RWPE2 (cell line): Measurements from ENCODE around the gene ZNF469.

ENCODE experiments used
- ATAC-seq: fragments of 200-7000 bp; cut with Tn5 transposase; 3 replicates; pipeline ENCODE4 v1.9.1; 2021; ENCODE audit warnings: low read depth
- DNase-seq: peaks from one replicate; pipeline ENCODE4 v3.0.0-alpha.2; 2020; ENCODE audit warnings: low spot score
- H3K27ac ChIP-seq: fragments of 450-650 bp; 2 replicates; pipeline ENCODE4 v1.5.1; 2017; ENCODE audit warnings: mild to moderate bottlenecking; ENCODE audit not compliant: poor library complexity, severe bottlenecking
- H3K27me3 ChIP-seq: fragments of 250-450 bp; sonication (Bioruptor Pico); 2 replicates; pipeline ENCODE4 v1.5.1; 2021; ENCODE audit warnings: mild to moderate bottlenecking, moderate library complexity; ENCODE audit not compliant: insufficient read depth, poor library complexity, severe bottlenecking
- H3K36me3 ChIP-seq: fragments of 250-450 bp; sonication (Bioruptor Pico); 2 replicates; pipeline ENCODE4 v1.5.1; 2020; ENCODE audit warnings: low read depth, mild to moderate bottlenecking, moderate library complexity
- H3K4me1 ChIP-seq: fragments of 250-450 bp; sonication (Bioruptor Pico); 2 replicates; pipeline ENCODE4 v1.5.1; 2021; ENCODE audit warnings: mild to moderate bottlenecking, moderate library complexity; ENCODE audit not compliant: insufficient read depth, poor library complexity, severe bottlenecking
- H3K4me3 ChIP-seq: fragments of 250-450 bp; sonication (Bioruptor Pico); 2 replicates; pipeline ENCODE4 v1.5.1; 2021; ENCODE audit warnings: mild to moderate bottlenecking, moderate library complexity; ENCODE audit not compliant: severe bottlenecking
- H3K9me3 ChIP-seq: fragments of 250-450 bp; sonication (Bioruptor Pico); 2 replicates; pipeline ENCODE4 v1.5.1; 2021; ENCODE audit warnings: mild to moderate bottlenecking, moderate library complexity; ENCODE audit not compliant: severe bottlenecking
- TF ChIP-seq, protein P1 (sequence below): fragments of 450-650 bp; IDR thresholded peaks from one replicate; pipeline ENCODE4 v1.5.1; 2017; ENCODE audit warnings: mild to moderate bottlenecking, moderate library complexity; ENCODE audit not compliant: poor library complexity, severe bottlenecking

ZNF469 gene

GRCh38 chr16:88402551-88403240, 19.9 kb downstream of the ZNF469 start:
- no peak for ATAC-seq
- TF ChIP-seq, protein P1, sequence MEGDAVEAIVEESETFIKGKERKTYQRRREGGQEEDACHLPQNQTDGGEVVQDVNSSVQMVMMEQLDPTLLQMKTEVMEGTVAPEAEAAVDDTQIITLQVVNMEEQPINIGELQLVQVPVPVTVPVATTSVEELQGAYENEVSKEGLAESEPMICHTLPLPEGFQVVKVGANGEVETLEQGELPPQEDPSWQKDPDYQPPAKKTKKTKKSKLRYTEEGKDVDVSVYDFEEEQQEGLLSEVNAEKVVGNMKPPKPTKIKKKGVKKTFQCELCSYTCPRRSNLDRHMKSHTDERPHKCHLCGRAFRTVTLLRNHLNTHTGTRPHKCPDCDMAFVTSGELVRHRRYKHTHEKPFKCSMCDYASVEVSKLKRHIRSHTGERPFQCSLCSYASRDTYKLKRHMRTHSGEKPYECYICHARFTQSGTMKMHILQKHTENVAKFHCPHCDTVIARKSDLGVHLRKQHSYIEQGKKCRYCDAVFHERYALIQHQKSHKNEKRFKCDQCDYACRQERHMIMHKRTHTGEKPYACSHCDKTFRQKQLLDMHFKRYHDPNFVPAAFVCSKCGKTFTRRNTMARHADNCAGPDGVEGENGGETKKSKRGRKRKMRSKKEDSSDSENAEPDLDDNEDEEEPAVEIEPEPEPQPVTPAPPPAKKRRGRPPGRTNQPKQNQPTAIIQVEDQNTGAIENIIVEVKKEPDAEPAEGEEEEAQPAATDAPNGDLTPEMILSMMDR = no peak
- Histone ChIP-seq H3K36me3 (no peaks in the 10 kb centered on the region), H3K4me3 (no peak overlapping the region), H3K4me1 (no peaks in the 10 kb centered on the region), H3K27ac (no peak overlapping the region), H3K9me3 (no peaks in the 10 kb centered on the region), H3K27me3 (no peaks in the 10 kb centered on the region)
- no peak for DNase-seq

DNA sequence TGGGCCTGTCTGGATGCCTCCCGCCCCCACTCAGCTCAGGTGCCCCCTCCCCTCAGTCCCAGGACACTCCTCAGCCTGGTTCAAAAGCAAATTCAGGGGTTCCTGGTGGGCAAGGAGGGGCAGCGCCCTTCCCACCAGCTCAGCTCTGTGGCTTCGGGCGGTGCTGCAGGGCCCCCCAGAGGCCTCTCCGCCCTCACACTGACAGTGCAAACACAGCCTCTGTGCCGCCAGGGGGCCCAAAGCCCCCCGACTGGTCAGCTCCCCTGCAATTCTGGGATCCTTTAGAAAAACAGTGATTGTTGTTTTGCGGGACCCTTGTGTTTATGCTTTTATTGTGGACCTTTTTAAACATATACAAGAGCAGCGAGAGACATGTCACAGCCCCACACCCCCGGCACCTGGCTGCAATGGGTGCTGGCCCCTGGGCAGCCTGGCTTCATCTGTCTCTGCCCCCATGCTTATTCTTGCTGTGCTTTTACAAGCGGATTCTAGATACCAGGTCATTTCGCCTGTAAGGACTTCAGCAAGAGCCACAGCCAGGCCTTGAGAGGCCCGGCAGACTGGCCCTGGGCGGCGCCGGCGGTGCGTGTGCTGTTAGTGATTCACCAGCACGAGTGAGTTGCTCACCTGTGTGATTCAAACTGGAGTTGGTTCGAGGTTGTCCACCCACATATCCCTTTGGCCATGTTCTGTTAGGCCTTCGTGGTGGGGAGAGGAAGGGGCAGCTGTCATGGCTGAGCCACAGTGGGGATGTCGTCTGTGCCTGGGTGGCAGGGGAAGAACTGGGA, 21.2 kb downstream of the ZNF469 start:
- H3K27ac ChIP-seq = no peak overlapping the region
- no peaks in the 10 kb centered on the region for H3K27me3 ChIP-seq
- H3K36me3 ChIP-seq = no peaks in the 10 kb centered on the region
- TF ChIP-seq, protein P1 = no peak
- H3K9me3 ChIP-seq = no peaks in the 10 kb centered on the region
- ATAC-seq (peak; percentile 18; the same call in 1 of the 3 replicates), DNase-seq (no peak)
- no peak overlapping the region for H3K4me3 ChIP-seq
- no peaks in the 10 kb centered on the region for H3K4me1 ChIP-seq

GRCh38 chr16:88404769-88405168, 22.0 kb downstream of the ZNF469 start:
- ATAC-seq = no peak
- TF ChIP-seq, protein P1 = no peak
- H3K27ac ChIP-seq = no peak overlapping the region
- no peak for DNase-seq
- no peaks in the 10 kb centered on the region for H3K4me1 ChIP-seq
- no peaks in the 10 kb centered on the region for H3K27me3 ChIP-seq
- no peaks in the 10 kb centered on the region for H3K9me3 ChIP-seq
- H3K36me3 ChIP-seq = no peaks in the 10 kb centered on the region
- H3K4me3 ChIP-seq = no peak overlapping the region

GRCh38 chr16:88405216-88406060, 22.7 kb downstream of the ZNF469 start:
- no peak overlapping the region for H3K27ac ChIP-seq
- TF ChIP-seq, protein P1 = no peak
- no peaks in the 10 kb centered on the region for H3K4me1 ChIP-seq
- H3K27me3 ChIP-seq = no peaks in the 10 kb centered on the region
- no peak overlapping the region for H3K4me3 ChIP-seq
- H3K9me3 ChIP-seq = no peaks in the 10 kb centered on the region
- ATAC-seq = no peak
- DNase-seq = no peak
- no peaks in the 10 kb centered on the region for H3K36me3 ChIP-seq
